Gastrocnemius medialis (tissue), 4 donors: Measurements from ENCODE around the gene PACSIN2. TPM values are rescaled to one million over a fixed set of nuclear protein-coding genes. Genes with fewer than 3 reads are reported as not detected.
"Not testable (repeated sequence)": the region's sequence is repeated elsewhere in the genome, so short reads cannot be mapped to it uniquely, and the experiment has no call there.

Experiments used
- ATAC-seq, 2 donors: fragments of 150-250 bp; one replicate each; pipeline ENCODE4 v1.9.1; 2016
- DNase-seq, 2 donors: peaks; one replicate each; pipeline ENCODE4 v3.0.0-alpha.2; 2019
- H3K27ac ChIP-seq, 4 donors: fragments of 200-600 bp; sonication (generic); 1 replicate in 1 of 4; 2 replicates in 3 of 4; pipeline ENCODE4 v1.5.1; 2016 to 2018; ENCODE audit warnings: mild to moderate bottlenecking in 2 of 4, moderate library complexity in 1 of 4
- H3K27me3 ChIP-seq, 3 donors: fragments of 200-600 bp; sonication (generic) in 2 of 3; 1 replicate in 1 of 3; 2 replicates in 2 of 3; pipeline versions ENCODE4 v1.5.1 to v1.6.0; 2016 to 2019; ENCODE audit warnings: mild to moderate bottlenecking in 1 of 3, moderate library complexity in 1 of 3
- H3K36me3 ChIP-seq, 2 donors: fragments of 200-600 bp; sonication (generic) in 1 of 2; one replicate each; pipeline ENCODE4 v1.5.1; 2017 to 2018
- H3K4me1 ChIP-seq, 2 donors: fragments of 200-600 bp; sonication (generic) in 1 of 2; one replicate each; pipeline ENCODE4 v1.5.1; 2016 to 2017; ENCODE audit warnings: mild to moderate bottlenecking in 2 of 2
- H3K4me3 ChIP-seq, 4 donors: fragments of 200-600 bp; sonication (generic) in 3 of 4; 1 replicate in 1 of 4; 2 replicates in 3 of 4; pipeline ENCODE4 v1.5.1; 2016 to 2019; ENCODE audit warnings: mild to moderate bottlenecking in 2 of 4
- H3K9me3 ChIP-seq, 3 donors: fragments of 200-600 bp; sonication (generic) in 2 of 3; 1 replicate in 1 of 3; 2 replicates in 2 of 3; pipeline ENCODE4 v1.5.1; 2016 to 2019
- CTCF ChIP-seq, 5 experiments: fragments of 450-650 bp in 3 of 5; fragments of 200-600 bp in 2 of 5; sonication (generic) in 2 of 5; IDR thresholded peaks in 4 of 5; conservative IDR thresholded peaks in 1 of 5; 1 replicate in 4 of 5; 2 replicates in 1 of 5; pipeline ENCODE4 v1.5.1; 2016 to 2019; ENCODE audit warnings: antibody characterized with exemption in 5 of 5, mild to moderate bottlenecking in 3 of 5, moderate library complexity in 3 of 5
- POLR2A ChIP-seq, 2 donors: fragments of 450-650 bp; IDR thresholded peaks; one replicate each; pipeline ENCODE4 v1.6.1; 2017; ENCODE audit warnings: antibody characterized with exemption in 2 of 2, mild to moderate bottlenecking in 2 of 2, moderate library complexity in 2 of 2
- in situ Hi-C, 4 donors: fragments of 200-750 bp; cut with MboI; loops; one replicate each; pipeline versions ENCODE4 v1.15.0 to v1.8.0; 2017; ENCODE audit warnings: low sequenced_read_pairs in 4 of 4
- intact Hi-C: fragments of 100-400 bp; cut with DNase I; formaldehyde crosslinking; loops from one replicate; pipeline ENCODE4 v1.15.1; 2023; ENCODE audit warnings: low total_unique reads
- total RNA-seq, 4 donors: library from RNA; depleted of rRNA; stranded (reverse); fragments of >200 nt; gene quantifications; one replicate each; pipeline versions ENCODE4 v1.1.0 to v1.2.3, GENCODE V29; 2016

The PACSIN2 gene
- total RNA-seq, 4 donors from 2014 or later, result 37.3 to 45.9 (median 39.8) TPM

- TF ChIP-seq CTCF (IDR thresholded peaks at IDR 0.05 in 4 of 5, conservative IDR thresholded peaks at IDR 0.05 in 1 of 5), result no peak
- TF ChIP-seq POLR2A (IDR thresholded peaks at IDR 0.05), result no peak
- Histone ChIP-seq H3K27me3 (no peaks in the 10 kb centered on the region), H3K36me3 (no peaks in the 10 kb centered on the region), H3K4me3 (peak overlapping the region in 3 of 4 donors; percentile 10 to 46 (median 20)), H3K4me1 (peaks cover 31 to 70% of the 10 kb centered on the region in 2 donors), H3K27ac (peak overlapping the region in 2 of 4 donors; percentile 56 to 79), H3K9me3 (no peaks in the 10 kb centered on the region)
- in situ Hi-C loops, result loop anchor here in 1 of 4 donors (25.0 kb wide), 1 partner anchor 95 kb away; the partner anchor contains the start of gene ARFGAP3
- DNase-seq (no peak), ATAC-seq (no peak)
- intact Hi-C loops, result no loop called here
Observed at GRCh38 chr22:42957544-42957943, 57.4 kb downstream of the PACSIN2 start.

GRCh38 chr22:42955848-42956247 lies 59.1 kb downstream of the PACSIN2 start:
- Histone ChIP-seq H3K4me1 (peaks cover 23 to 57% of the 10 kb centered on the region in 2 donors), H3K9me3 (no peaks in the 10 kb centered on the region), H3K36me3 (no peaks in the 10 kb centered on the region), H3K4me3 (no peak overlapping the region), H3K27me3 (no peaks in the 10 kb centered on the region), H3K27ac (no peak overlapping the region)
- TF ChIP-seq POLR2A (IDR thresholded peaks at IDR 0.05) (no peak), CTCF (IDR thresholded peaks at IDR 0.05 in 4 of 5, conservative IDR thresholded peaks at IDR 0.05 in 1 of 5) (no peak)
- DNase-seq (no peak), ATAC-seq (no peak)
- in situ Hi-C loops, result loop anchor here in 1 of 4 donors (25.0 kb wide), 1 partner anchor 94 kb away; the partner anchor contains the start of gene ARFGAP3
- intact Hi-C loops, result no loop called here

GRCh38 chr22:42955087-42955635 lies 59.8 kb downstream of the PACSIN2 start:
- H3K4me3 ChIP-seq, result no peak overlapping the region
- intact Hi-C loops (no loop called here), in situ Hi-C loops (loop anchor here in 1 of 4 donors (25.0 kb wide), 1 partner anchor 93 kb away; the partner anchor contains the start of gene ARFGAP3)
- H3K9me3 ChIP-seq, result no peaks in the 10 kb centered on the region
- TF ChIP-seq CTCF (IDR thresholded peaks at IDR 0.05 in 4 of 5, conservative IDR thresholded peaks at IDR 0.05 in 1 of 5) (no peak), POLR2A (IDR thresholded peaks at IDR 0.05) (no peak)
- ATAC-seq (no peak), DNase-seq (no peak)
- H3K4me1 ChIP-seq, result peaks cover 16 to 50% of the 10 kb centered on the region in 2 donors
- H3K36me3 ChIP-seq, result no peaks in the 10 kb centered on the region
- H3K27me3 ChIP-seq, result no peaks in the 10 kb centered on the region
- no peak overlapping the region for H3K27ac ChIP-seq

GRCh38 chr22:42953751-42954150 lies 61.2 kb downstream of the PACSIN2 start:
- DNase-seq, H3K4me3 ChIP-seq, H3K36me3 ChIP-seq, ATAC-seq, H3K27me3 ChIP-seq, intact Hi-C loops, H3K9me3 ChIP-seq: not testable (repeated sequence)
- Histone ChIP-seq H3K27ac (peak overlapping the region in 1 of 4 donors; percentile 41), H3K4me1 (peaks cover 8 to 48% of the 10 kb centered on the region in 2 donors)
- in situ Hi-C loops, result loop anchor here in 1 of 4 donors (25.0 kb wide), 1 partner anchor 91 kb away; the partner anchor contains the start of gene ARFGAP3

GRCh38 chr22:42951093-42951710 lies 63.7 kb downstream of the PACSIN2 start:
- in situ Hi-C loops, result loop anchor here in 1 of 4 donors (25.0 kb wide), 1 partner anchor 89 kb away; the partner anchor contains the start of gene ARFGAP3
- Histone ChIP-seq H3K4me3 (no peak overlapping the region), H3K36me3 (no peaks in the 10 kb centered on the region), H3K4me1 (peaks cover 32 to 58% of the 10 kb centered on the region in 2 donors), H3K9me3 (no peaks in the 10 kb centered on the region), H3K27me3 (no peaks in the 10 kb centered on the region), H3K27ac (peak overlapping the region in 1 of 4 donors; percentile 19)
- ATAC-seq (no peak), DNase-seq (no peak)
- intact Hi-C loops, result no loop called here
- no peak for TF ChIP-seq CTCF (IDR thresholded peaks at IDR 0.05 in 4 of 5, conservative IDR thresholded peaks at IDR 0.05 in 1 of 5)
- no peak for TF ChIP-seq POLR2A (IDR thresholded peaks at IDR 0.05)
